Measurements from ENCODE around the gene NKD1. TPM values are rescaled to one million over a fixed set of nuclear protein-coding genes. Genes with fewer than 3 reads are reported as not detected.

The NKD1 gene
- total RNA-seq, 2 donors from 2014 or later = 1.1 to 3.0 TPM

DNA sequence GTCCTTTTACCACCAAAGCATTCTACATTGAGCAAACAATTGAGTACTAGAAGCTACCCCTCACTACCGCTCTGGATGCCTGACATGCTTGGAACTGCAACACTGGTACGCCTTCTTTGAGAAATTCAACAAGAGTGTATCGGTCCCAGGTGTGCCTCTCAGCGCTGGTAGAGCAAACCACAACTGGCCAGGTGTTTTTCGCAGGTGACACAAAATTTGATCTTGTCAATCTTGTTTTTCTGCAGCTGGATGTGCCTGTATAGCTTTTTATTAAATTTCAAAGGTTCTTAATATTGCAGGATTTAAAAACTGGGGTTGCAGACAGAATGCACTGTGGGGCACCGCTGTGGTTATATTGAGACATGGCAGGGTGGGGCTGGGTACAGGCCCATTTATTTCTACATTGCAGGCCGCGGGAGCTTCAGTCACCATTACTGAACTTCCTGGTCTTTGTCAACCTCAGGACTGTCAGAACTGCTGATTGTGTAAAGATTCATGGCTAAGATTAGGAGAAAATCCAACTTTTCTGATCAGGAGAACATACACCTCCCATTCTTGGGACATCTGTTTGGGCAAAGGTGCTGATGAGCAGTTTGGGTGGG lies 137.4 kb downstream of the NKD1 start:
- H3K36me3 ChIP-seq = no peaks in the 10 kb centered on the region
- no peak for DNase-seq (ENCODE audit: low spot score)
- no peak overlapping the region for H3K27ac ChIP-seq
- TF ChIP-seq, protein P1, sequence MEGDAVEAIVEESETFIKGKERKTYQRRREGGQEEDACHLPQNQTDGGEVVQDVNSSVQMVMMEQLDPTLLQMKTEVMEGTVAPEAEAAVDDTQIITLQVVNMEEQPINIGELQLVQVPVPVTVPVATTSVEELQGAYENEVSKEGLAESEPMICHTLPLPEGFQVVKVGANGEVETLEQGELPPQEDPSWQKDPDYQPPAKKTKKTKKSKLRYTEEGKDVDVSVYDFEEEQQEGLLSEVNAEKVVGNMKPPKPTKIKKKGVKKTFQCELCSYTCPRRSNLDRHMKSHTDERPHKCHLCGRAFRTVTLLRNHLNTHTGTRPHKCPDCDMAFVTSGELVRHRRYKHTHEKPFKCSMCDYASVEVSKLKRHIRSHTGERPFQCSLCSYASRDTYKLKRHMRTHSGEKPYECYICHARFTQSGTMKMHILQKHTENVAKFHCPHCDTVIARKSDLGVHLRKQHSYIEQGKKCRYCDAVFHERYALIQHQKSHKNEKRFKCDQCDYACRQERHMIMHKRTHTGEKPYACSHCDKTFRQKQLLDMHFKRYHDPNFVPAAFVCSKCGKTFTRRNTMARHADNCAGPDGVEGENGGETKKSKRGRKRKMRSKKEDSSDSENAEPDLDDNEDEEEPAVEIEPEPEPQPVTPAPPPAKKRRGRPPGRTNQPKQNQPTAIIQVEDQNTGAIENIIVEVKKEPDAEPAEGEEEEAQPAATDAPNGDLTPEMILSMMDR (IDR thresholded peaks at IDR 0.05) = no peak
- peaks cover 0 to 8% of the 10 kb centered on the region in 2 donors for H3K4me1 ChIP-seq
- no peaks in the 10 kb centered on the region for H3K9me3 ChIP-seq
- H3K27me3 ChIP-seq = no peaks in the 10 kb centered on the region
- H3K4me3 ChIP-seq = no peak overlapping the region

DNA sequence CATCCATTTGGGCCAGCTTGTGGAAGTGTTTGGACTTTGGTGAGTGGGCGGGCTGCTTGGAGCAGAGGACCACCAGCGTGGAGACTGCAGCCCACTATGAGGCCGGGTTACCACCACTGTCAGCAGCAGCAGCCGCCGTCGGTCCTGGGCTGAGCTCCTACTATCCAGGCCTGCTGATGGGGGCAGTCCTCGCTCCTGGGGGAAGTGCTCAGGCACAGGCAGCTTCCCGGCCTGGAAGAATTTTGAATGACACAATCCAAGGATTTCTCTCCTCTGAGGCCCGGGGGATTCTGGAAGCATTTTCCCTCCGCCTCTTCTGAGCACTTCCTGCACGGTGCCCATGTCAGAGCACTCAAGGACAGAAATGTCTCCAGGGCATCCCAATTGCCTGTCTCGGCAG lies 139.9 kb downstream of the NKD1 start:
- peaks cover 0 to 9% of the 10 kb centered on the region in 2 donors for H3K4me1 ChIP-seq
- DNase-seq (ENCODE audit: low spot score) = no peak
- no peaks in the 10 kb centered on the region for H3K36me3 ChIP-seq
- H3K4me3 ChIP-seq = no peak overlapping the region
- no peak overlapping the region for H3K27ac ChIP-seq
- H3K9me3 ChIP-seq = no peaks in the 10 kb centered on the region
- H3K27me3 ChIP-seq = no peaks in the 10 kb centered on the region
- TF ChIP-seq, protein P1 (IDR thresholded peaks at IDR 0.05) = no peak

DNA sequence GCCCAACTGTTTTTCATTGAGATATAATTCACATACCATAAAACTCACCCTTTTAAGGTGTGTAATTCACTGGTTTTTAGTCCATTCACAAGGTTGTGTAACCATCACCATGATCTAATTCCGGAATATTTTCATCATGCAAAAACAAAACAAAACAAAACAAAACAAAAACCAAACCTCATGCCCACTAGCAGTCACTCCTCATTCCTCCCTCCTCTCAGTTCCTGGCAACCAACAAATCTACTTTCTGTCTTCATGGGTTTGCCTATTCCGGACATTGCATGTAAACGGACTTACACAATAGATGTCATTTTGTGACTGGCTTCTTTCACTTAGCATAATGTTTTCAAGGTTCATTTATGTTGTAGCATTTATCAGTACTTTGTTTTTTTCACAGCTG lies 140.7 kb downstream of the NKD1 start:
- TF ChIP-seq, protein P1 (IDR thresholded peaks at IDR 0.05) = no peak

DNA sequence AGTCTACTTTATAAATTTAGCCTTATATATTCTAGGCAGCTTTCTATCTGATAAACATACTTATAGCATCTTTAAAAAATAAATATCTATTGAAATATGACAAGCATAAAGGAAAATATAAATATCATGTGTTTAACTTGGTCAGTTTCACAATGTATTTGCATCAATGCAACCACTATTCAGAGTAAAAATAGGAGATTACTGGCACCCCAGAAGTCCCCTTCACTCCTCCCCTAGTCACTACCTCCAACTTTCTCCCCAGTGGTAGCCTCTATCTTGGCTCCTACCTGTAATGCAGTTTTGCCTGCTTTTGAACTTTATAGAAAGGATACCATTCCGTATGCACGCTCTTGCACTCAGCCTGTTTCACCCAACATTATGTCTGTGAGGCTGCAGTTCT lies 142.0 kb downstream of the NKD1 start:
- TF ChIP-seq, protein P1 (IDR thresholded peaks at IDR 0.05) = no peak

More for the DNA sequence above, 140.7 kb downstream of the NKD1 start:
- no peak overlapping the region for H3K27ac ChIP-seq
- peaks cover 0 to 17% of the 10 kb centered on the region in 2 donors for H3K4me1 ChIP-seq
- no peaks in the 10 kb centered on the region for H3K9me3 ChIP-seq
- H3K36me3 ChIP-seq = no peaks in the 10 kb centered on the region
- H3K27me3 ChIP-seq = no peaks in the 10 kb centered on the region
- no peak for DNase-seq (ENCODE audit: low spot score)
- no peak overlapping the region for H3K4me3 ChIP-seq

DNA sequence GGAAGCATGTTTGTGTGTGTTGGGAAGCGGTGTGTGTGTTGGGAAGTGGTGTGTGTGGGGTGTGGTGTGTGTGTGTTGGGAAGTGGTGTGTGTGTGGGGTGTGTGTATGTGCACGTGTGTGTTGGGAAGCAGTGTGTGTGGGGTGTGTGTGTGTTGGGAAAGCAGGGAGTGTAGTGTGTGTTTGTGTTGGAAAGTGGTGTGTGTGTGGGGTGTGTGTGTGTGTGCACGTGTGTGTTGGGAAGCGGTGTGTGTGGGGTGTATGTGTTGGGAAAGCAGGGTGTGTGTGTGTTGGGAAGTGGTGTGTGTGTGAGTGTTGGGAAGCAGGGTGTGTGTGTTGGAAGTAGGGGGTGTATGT lies 144.4 kb downstream of the NKD1 start:
- H3K27ac ChIP-seq = no peak overlapping the region
- H3K4me1 ChIP-seq = peaks cover 0 to 38% of the 10 kb centered on the region in 2 donors
- TF ChIP-seq, protein P1 (IDR thresholded peaks at IDR 0.05) = no peak
- no peaks in the 10 kb centered on the region for H3K36me3 ChIP-seq
- no peaks in the 10 kb centered on the region for H3K9me3 ChIP-seq
- no peaks in the 10 kb centered on the region for H3K27me3 ChIP-seq
- no peak overlapping the region for H3K4me3 ChIP-seq
- no peak for DNase-seq (ENCODE audit: low spot score)

More for the DNA sequence above, 142.0 kb downstream of the NKD1 start:
- DNase-seq (ENCODE audit: low spot score) = no peak
- Histone ChIP-seq H3K27ac (no peak overlapping the region), H3K27me3 (no peaks in the 10 kb centered on the region), H3K4me1 (peaks cover 0 to 20% of the 10 kb centered on the region in 2 donors), H3K36me3 (no peaks in the 10 kb centered on the region), H3K9me3 (no peaks in the 10 kb centered on the region), H3K4me3 (no peak overlapping the region)

Data from right atrium auricular region (tissue), 2 donors.